Activated CD8-positive, alpha-beta memory T cell treated with anti-CD3 and anti-CD28 coated beads for 48 hours (primary cell): ENCODE data around the gene SGPL1.

Source experiments
- DNase-seq, 3 experiments: peaks; one replicate each; pipeline ENCODE4 v3.0.0-alpha.2; 2020; ENCODE audit warnings: low read depth in 2 of 3, low spot score in 2 of 3

The SGPL1 gene

GRCh38 chr10:70779511-70780369 lies 36.0 kb upstream of the SGPL1 start:
- no peak for DNase-seq

- DNase-seq: no peak
Measured at GRCh38 chr10:70780370-70780760, 35.4 kb upstream of the SGPL1 start.

GRCh38 chr10:70780772-70781171 lies 35.0 kb upstream of the SGPL1 start:
- no peak for DNase-seq

GRCh38 chr10:70781461-70782051 lies 34.2 kb upstream of the SGPL1 start:
- no peak for DNase-seq

GRCh38 chr10:70782086-70782745 lies 33.5 kb upstream of the SGPL1 start:
- no peak for DNase-seq

- DNase-seq: no peak
Measured at GRCh38 chr10:70782746-70783680, 32.7 kb upstream of the SGPL1 start.

- DNase-seq: no peak
Measured at GRCh38 chr10:70784016-70784415, 31.7 kb upstream of the SGPL1 start.

- no peak for DNase-seq
Measured at GRCh38 chr10:70784471-70784870, 31.3 kb upstream of the SGPL1 start.

GRCh38 chr10:70785190-70785589 lies 30.6 kb upstream of the SGPL1 start, which contains the start of gene TBATA:
TSS of gene TBATA (minus strand) at chr10:70785377. CDS start at chr10:70783379, 1,998 bp downstream.
- DNase-seq: no peak

GRCh38 chr10:70786799-70787415 lies 28.8 kb upstream of the SGPL1 start:
- no peak for DNase-seq

GRCh38 chr10:70791386-70792039 lies 24.2 kb upstream of the SGPL1 start:
- DNase-seq: no peak

GRCh38 chr10:70795613-70796012 lies 20.1 kb upstream of the SGPL1 start:
- no peak for DNase-seq

- no peak for DNase-seq
Measured at GRCh38 chr10:70797840-70798239, 17.9 kb upstream of the SGPL1 start.

- no peak for DNase-seq
Measured at GRCh38 chr10:70799124-70799523, 16.6 kb upstream of the SGPL1 start.

- no peak for DNase-seq
Measured at GRCh38 chr10:70801854-70802253, 13.9 kb upstream of the SGPL1 start.

GRCh38 chr10:70803775-70804420 lies 11.8 kb upstream of the SGPL1 start:
- DNase-seq: no peak

GRCh38 chr10:70804421-70804808 lies 11.3 kb upstream of the SGPL1 start:
- no peak for DNase-seq

- DNase-seq: no peak
Measured at GRCh38 chr10:70805619-70806215, 10.0 kb upstream of the SGPL1 start.

GRCh38 chr10:70806841-70807240 lies 8.9 kb upstream of the SGPL1 start:
- DNase-seq: no peak
